Measurements from ENCODE around the gene DLL1.

DLL1 gene

DNA sequence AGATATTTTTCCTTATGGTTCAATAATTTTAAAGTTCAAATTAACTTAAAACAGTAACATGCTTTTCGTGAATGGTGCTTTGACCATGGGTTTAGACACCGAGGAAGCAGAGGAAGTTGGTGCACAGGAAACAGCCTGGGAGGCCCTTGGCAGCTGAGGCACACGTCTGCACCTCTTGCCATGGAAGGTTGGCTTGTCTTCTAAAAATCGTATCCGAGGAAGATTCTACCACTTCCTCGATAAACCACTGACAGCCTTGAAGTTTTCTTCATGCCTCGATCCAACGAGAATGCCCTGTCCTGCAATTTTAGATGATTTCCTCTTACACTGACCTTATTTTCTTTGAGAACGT, 12.2 kb downstream of the DLL1 start:
- in situ Hi-C loops (cut with HindIII; ENCODE audit: low pct_ligation_motif_present, low sequenced_read_pairs), result no loop called here
- Histone ChIP-seq H3K27ac (no peak overlapping the region), H3K4me3 (ENCODE audit: low read depth, low read length) (no peak overlapping the region), H3K27me3 (replicated peaks) (no peaks in the 10 kb centered on the region), H3K36me3 (replicated peaks) (no peaks in the 10 kb centered on the region)
- no peak for DNase-seq
- no peak for TF ChIP-seq CTCF (IDR thresholded peaks at IDR 0.05; ENCODE audit: low read depth, low read length, missing control alignments)

GRCh38 chr6:170277893-170278742, 12.8 kb downstream of the DLL1 start:
- Histone ChIP-seq H3K4me3 (ENCODE audit: low read depth, low read length) (no peak overlapping the region), H3K27me3 (replicated peaks) (no peaks in the 10 kb centered on the region), H3K27ac (no peak overlapping the region), H3K36me3 (replicated peaks) (no peaks in the 10 kb centered on the region)
- in situ Hi-C loops (cut with HindIII; ENCODE audit: low pct_ligation_motif_present, low sequenced_read_pairs), result no loop called here
- TF ChIP-seq CTCF (IDR thresholded peaks at IDR 0.05; ENCODE audit: low read depth, low read length, missing control alignments), result no peak
- no peak for DNase-seq

DNA sequence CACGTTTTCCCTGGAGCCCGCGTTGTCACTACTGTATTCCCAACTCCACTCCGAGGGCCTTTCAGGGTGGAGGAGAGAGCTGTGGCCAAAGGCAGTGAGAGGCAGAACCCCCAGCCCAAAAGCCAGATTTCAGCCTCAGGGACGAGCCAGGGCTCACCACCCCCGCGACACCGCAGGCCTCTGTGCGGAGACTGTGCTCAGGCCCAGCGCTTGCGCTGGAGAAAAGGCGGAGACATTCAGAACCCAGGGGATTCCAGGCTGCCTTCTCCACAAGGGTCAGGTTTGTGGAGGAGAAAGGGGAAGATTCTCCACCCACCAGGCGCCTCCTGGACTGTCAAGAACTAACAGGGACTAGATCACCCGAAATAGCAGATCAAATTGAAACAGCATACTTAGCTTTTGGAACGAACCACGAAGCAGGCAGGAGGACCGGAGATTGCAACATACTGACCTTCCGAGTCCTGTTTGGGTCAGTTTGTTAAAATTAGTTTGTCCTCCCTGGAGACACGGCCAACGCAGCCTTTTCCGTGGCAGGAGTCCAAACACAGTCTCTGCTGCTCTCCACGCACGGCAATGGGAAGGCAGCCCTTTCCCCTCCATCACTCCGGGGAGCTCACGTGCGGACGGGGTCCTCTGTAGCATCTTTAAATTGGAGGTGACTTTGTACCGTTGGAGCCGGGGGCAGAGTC, 14.4 kb downstream of the DLL1 start:
- no peak overlapping the region for H3K4me3 ChIP-seq (ENCODE audit: low read depth, low read length)
- in situ Hi-C loops (cut with HindIII; ENCODE audit: low pct_ligation_motif_present, low sequenced_read_pairs), result no loop called here

GRCh38 chr6:170274713-170275560, 15.9 kb downstream of the DLL1 start:
- in situ Hi-C loops (cut with HindIII; ENCODE audit: low pct_ligation_motif_present, low sequenced_read_pairs), result loop anchor here (25.0 kb wide), 1 partner anchor 163 kb away; no protein-coding TSS in a partner anchor
- no peak overlapping the region for H3K4me3 ChIP-seq (ENCODE audit: low read depth, low read length)
- no peak for DNase-seq
- no peaks in the 10 kb centered on the region for H3K27me3 ChIP-seq (replicated peaks)
- no peaks in the 10 kb centered on the region for H3K36me3 ChIP-seq (replicated peaks)
- H3K27ac ChIP-seq, result no peak overlapping the region
- TF ChIP-seq CTCF (IDR thresholded peaks at IDR 0.05; ENCODE audit: low read depth, low read length, missing control alignments), result no peak

More for the DNA sequence above, 14.4 kb downstream of the DLL1 start:
- no peaks in the 10 kb centered on the region for H3K36me3 ChIP-seq (replicated peaks)
- no peak for DNase-seq
- H3K27me3 ChIP-seq (replicated peaks), result no peaks in the 10 kb centered on the region
- TF ChIP-seq CTCF (IDR thresholded peaks at IDR 0.05; ENCODE audit: low read depth, low read length, missing control alignments), result no peak
- H3K27ac ChIP-seq, result no peak overlapping the region

- DNase-seq, result no peak
- H3K27me3 ChIP-seq (replicated peaks), result no peaks in the 10 kb centered on the region
- no peaks in the 10 kb centered on the region for H3K36me3 ChIP-seq (replicated peaks)
- no peak overlapping the region for H3K4me3 ChIP-seq (ENCODE audit: low read depth, low read length)
- in situ Hi-C loops (cut with HindIII; ENCODE audit: low pct_ligation_motif_present, low sequenced_read_pairs), result loop anchor here (25.0 kb wide), 1 partner anchor 161 kb away; no protein-coding TSS in a partner anchor
- no peak overlapping the region for H3K27ac ChIP-seq
- TF ChIP-seq CTCF (IDR thresholded peaks at IDR 0.05; ENCODE audit: low read depth, low read length, missing control alignments), result no peak
Measured at GRCh38 chr6:170273681-170274080, 17.2 kb downstream of the DLL1 start.

Data from brain microvascular endothelial cell (primary cell).